H1 (cell line): Measurements from ENCODE around the gene CAMTA1. TPM values are rescaled to one million over a fixed set of nuclear protein-coding genes. Genes with fewer than 3 reads are reported as not detected.

Experiments
- CTCF ChIA-PET: fragments of 300-600 bp; sonication (Branson Sonifier 250); formaldehyde crosslinking; loops from one replicate; lab custom pipeline; 2021; ENCODE audit not compliant: partially characterized antibody; lab: Charles Lee
- POLR2A ChIA-PET: fragments of 300-600 bp; sonication (Branson Sonifier 250); formaldehyde crosslinking; loops from one replicate; lab custom pipeline; 2021; ENCODE audit warnings: inconsistent platforms; ENCODE audit not compliant: partially characterized antibody; lab: Charles Lee
- DNase-seq, 2 experiments: peaks; one replicate each; pipeline versions ENCODE4 v3.0.0 to v3.0.0-alpha.2; 2010 to 2022; ENCODE audit warnings: low spot score in 2 of 2, low read depth in 1 of 2, mixed read lengths in 1 of 2
- FAIRE-seq: peaks from 2 replicates; lab custom pipeline; 2011; peaks lifted over from hg19 to GRCh38; lab: Jason Lieb, UNC
- H2AFZ ChIP-seq: 2 replicates; pipeline ENCODE4 v1.8.1; 2012; ENCODE audit warnings: low read length, inconsistent platforms
- H2AK5ac ChIP-seq: 2 replicates; pipeline ENCODE4 v1.6.1; 2013; ENCODE audit warnings: low read depth, low read length
- H2BK120ac ChIP-seq: replicated peaks from 2 replicates; pipeline ENCODE3; 2013; ENCODE audit warnings: low read depth, low read length, inconsistent platforms
- H2BK12ac ChIP-seq: 2 replicates; pipeline ENCODE4 v1.6.1; 2013; ENCODE audit warnings: low read depth, low read length
- H2BK15ac ChIP-seq: 2 replicates; pipeline ENCODE4 v1.6.1; 2013; ENCODE audit warnings: low read length
- H2BK20ac ChIP-seq: 2 replicates; pipeline ENCODE4 v1.6.1; 2013; ENCODE audit warnings: low read length
- H2BK5ac ChIP-seq: 2 replicates; pipeline ENCODE4 v1.6.1; 2013; ENCODE audit warnings: low read depth, low read length
- H3K14ac ChIP-seq: 2 replicates; pipeline ENCODE4 v1.6.1; 2013; ENCODE audit warnings: inconsistent platforms; ENCODE audit not compliant: insufficient read length
- H3K18ac ChIP-seq: 2 replicates; pipeline ENCODE4 v1.6.1; 2013; ENCODE audit warnings: low read length; ENCODE audit errors: extremely low read depth
- H3K23ac ChIP-seq: 2 replicates; pipeline ENCODE4 v1.6.1; 2013; ENCODE audit warnings: inconsistent platforms; ENCODE audit not compliant: insufficient read length
- H3K23me2 ChIP-seq: 2 replicates; pipeline ENCODE4 v1.6.1; 2013; ENCODE audit warnings: low read depth, low read length
- H3K27ac ChIP-seq: 2 replicates; pipeline ENCODE4 v1.6.1; 2011; ENCODE audit warnings: low read depth, low read length, inconsistent platforms
- H3K27me3 ChIP-seq, 4 experiments: replicated peaks in 1 of 4; 1 replicate in 1 of 4; 2 replicates in 3 of 4; pipeline versions ENCODE4 v1.6.1 to v1.8.1; 2011 to 2013; ENCODE audit warnings: low read length in 3 of 4, mild to moderate bottlenecking in 3 of 4, inconsistent platforms in 2 of 4, mixed read lengths in 2 of 4, moderate library complexity in 1 of 4; ENCODE audit not compliant: control insufficient read depth in 3 of 4, insufficient read depth in 3 of 4; ENCODE audit errors: extremely low read depth in 1 of 4
- H3K36me3 ChIP-seq, 4 experiments: 2 replicates each; pipeline versions ENCODE4 v1.6.1 to v1.8.1; 2011 to 2013; ENCODE audit warnings: mild to moderate bottlenecking in 4 of 4, low read length in 3 of 4, moderate library complexity in 2 of 4, control low read depth in 1 of 4, inconsistent platforms in 1 of 4; ENCODE audit not compliant: insufficient read depth in 4 of 4, control insufficient read depth in 2 of 4
- H3K4ac ChIP-seq: replicated peaks from 2 replicates; pipeline ENCODE3; 2013; ENCODE audit warnings: low read length, low read depth, mixed read lengths, inconsistent platforms; ENCODE audit not compliant: insufficient read length
- H3K4me1 ChIP-seq, 4 experiments: replicated peaks in 1 of 4; 1 replicate in 1 of 4; 2 replicates in 3 of 4; pipeline versions ENCODE4 v1.6.1 to v1.8.1; 2011 to 2013; ENCODE audit warnings: low read length in 3 of 4, inconsistent platforms in 2 of 4, mixed read lengths in 1 of 4; ENCODE audit not compliant: insufficient read depth in 4 of 4, control insufficient read depth in 3 of 4
- H3K4me2 ChIP-seq, 2 experiments: 2 replicates each; pipeline versions ENCODE4 v1.6.1 to v1.8.1; 2011 to 2013; ENCODE audit warnings: low read depth in 2 of 2, low read length in 2 of 2, control low read depth in 1 of 2, inconsistent platforms in 1 of 2, mild to moderate bottlenecking in 1 of 2; ENCODE audit not compliant: insufficient read depth in 1 of 2
- H3K4me3 ChIP-seq, 4 experiments: fragments of 200-600, 300-600 bp in 1 of 4; sonication (generic), shearing (Covaris generic), sonication (Bioruptor Twin) in 1 of 4; 2 replicates each; pipeline versions ENCODE4 v1.5.1 to v1.8.1; 2011 to 2016; ENCODE audit warnings: low read length in 4 of 4, low read depth in 3 of 4, control low read depth in 2 of 4, inconsistent platforms in 2 of 4, mild to moderate bottlenecking in 2 of 4, mixed read lengths in 1 of 4, moderate library complexity in 1 of 4; ENCODE audit not compliant: insufficient read depth in 2 of 4; ENCODE audit errors: extremely low read depth in 1 of 4
- H3K56ac ChIP-seq: replicated peaks from 2 replicates; pipeline ENCODE3; 2013; ENCODE audit warnings: low read depth, mild to moderate bottlenecking, mixed read lengths, low read length, inconsistent platforms; ENCODE audit not compliant: insufficient read length
- H3K79me1 ChIP-seq: 2 replicates; pipeline ENCODE4 v1.6.1; 2013; ENCODE audit warnings: low read depth, low read length, control low read depth
- H3K79me2 ChIP-seq, 2 experiments: 2 replicates each; pipeline versions ENCODE4 v1.6.1 to v1.8.1; 2012 to 2013; ENCODE audit warnings: low read length in 2 of 2, mild to moderate bottlenecking in 2 of 2, inconsistent platforms in 1 of 2; ENCODE audit not compliant: insufficient read depth in 2 of 2, control insufficient read depth in 1 of 2
- H3K9ac ChIP-seq, 4 experiments: replicated peaks in 1 of 4; 1 replicate in 1 of 4; 2 replicates in 3 of 4; pipeline versions ENCODE4 v1.6.1 to v1.8.1; 2011 to 2013; ENCODE audit warnings: low read depth in 3 of 4, low read length in 3 of 4, control low read depth in 2 of 4, mild to moderate bottlenecking in 2 of 4, moderate library complexity in 2 of 4, inconsistent platforms in 1 of 4; ENCODE audit errors: extremely low read depth in 1 of 4
- H3K9me3 ChIP-seq, 2 experiments: 2 replicates each; pipeline versions ENCODE4 v1.6.1 to v1.8.1; 2012 to 2013; ENCODE audit warnings: mild to moderate bottlenecking in 2 of 2, moderate library complexity in 2 of 2, control low read depth in 1 of 2, inconsistent platforms in 1 of 2, low read depth in 1 of 2, low read length in 1 of 2, mixed read lengths in 1 of 2; ENCODE audit not compliant: insufficient read depth in 2 of 2
- H4K20me1 ChIP-seq, 2 experiments: replicated peaks in 1 of 2; 2 replicates each; pipeline versions ENCODE3 to v1.8.1; 2011 to 2013; ENCODE audit warnings: inconsistent platforms in 2 of 2, low read length in 2 of 2, mild to moderate bottlenecking in 1 of 2; ENCODE audit not compliant: insufficient read depth in 2 of 2, control insufficient read depth in 1 of 2
- H4K5ac ChIP-seq: 2 replicates; pipeline ENCODE4 v1.6.1; 2013; ENCODE audit warnings: low read length, low read depth, mixed read lengths, inconsistent platforms; ENCODE audit not compliant: insufficient read length
- H4K8ac ChIP-seq: 2 replicates; pipeline ENCODE4 v1.8.0; 2013; ENCODE audit warnings: mild to moderate bottlenecking, moderate library complexity, low read length, inconsistent platforms; ENCODE audit not compliant: insufficient read depth; ENCODE audit errors: extremely low read depth
- H4K91ac ChIP-seq: replicated peaks from 2 replicates; pipeline ENCODE3; 2013; ENCODE audit warnings: low read length, mixed read lengths, inconsistent platforms; ENCODE audit not compliant: insufficient read length
- ASH2L ChIP-seq: fragments of 200-600, 300-600 bp; sonication (generic); IDR thresholded peaks from one replicate; pipeline ENCODE4 v1.7.1; 2017; ENCODE audit warnings: low read length
- BACH1 ChIP-seq: IDR thresholded peaks from 2 replicates; pipeline ENCODE4 v1.6.1; 2012; ENCODE audit warnings: low read length, improper control_type of control experiment
- CREB1 ChIP-seq: IDR thresholded peaks from 2 replicates; pipeline ENCODE4 v1.6.1; 2012; ENCODE audit warnings: inconsistent platforms
- CTBP2 ChIP-seq: IDR thresholded peaks from 2 replicates; pipeline ENCODE4 v1.7.0; 2011; ENCODE audit warnings: borderline replicate concordance, mild to moderate bottlenecking, moderate library complexity, mixed read lengths, low read length; ENCODE audit not compliant: insufficient read depth, insufficient read length
- HDAC2 ChIP-seq, 2 experiments: fragments of 300-600 bp in 1 of 2; sonication (generic) in 1 of 2; IDR thresholded peaks; 2 replicates each; pipeline ENCODE4 v1.6.1; 2011 to 2012; ENCODE audit warnings: low read depth in 2 of 2, low read length in 2 of 2, mild to moderate bottlenecking in 2 of 2, moderate library complexity in 2 of 2, borderline replicate concordance in 1 of 2, inconsistent platforms in 1 of 2
- JUND ChIP-seq: IDR thresholded peaks from 2 replicates; pipeline ENCODE4 v1.6.1; 2011; ENCODE audit warnings: mild to moderate bottlenecking, improper control_type of control experiment, low read length
- KDM4A ChIP-seq: IDR thresholded peaks from one replicate; pipeline ENCODE4 v1.7.1; 2012; ENCODE audit warnings: low read depth, mild to moderate bottlenecking, moderate library complexity, low read length, inconsistent platforms; ENCODE audit not compliant: severe bottlenecking
- KDM5A ChIP-seq: fragments of 200-600 bp; IDR thresholded peaks from 2 replicates; pipeline ENCODE4 v1.7.1; 2012; ENCODE audit warnings: mild to moderate bottlenecking, low read length, inconsistent platforms, mixed read lengths
- SIN3A ChIP-seq, 2 experiments: IDR thresholded peaks in 1 of 2; conservative IDR thresholded peaks in 1 of 2; 2 replicates each; pipeline ENCODE4 v1.6.1; 2011 to 2012; ENCODE audit warnings: low read length in 2 of 2, improper control_type of control experiment in 1 of 2, low read depth in 1 of 2, mild to moderate bottlenecking in 1 of 2
- TAF1 ChIP-seq: IDR thresholded peaks from 2 replicates; pipeline ENCODE4 v1.6.1; 2011; ENCODE audit warnings: mild to moderate bottlenecking, low read depth, low read length
- YY1 ChIP-seq: IDR thresholded peaks from 2 replicates; pipeline ENCODE4 v1.6.1; 2011; ENCODE audit warnings: low read depth, mild to moderate bottlenecking, low read length
- WGBS, 2 experiments: shearing (Covaris generic) in 1 of 2; methylation state at CpG; one replicate each; pipeline versions ENCODE4 v1.1.6 to v1.1.7; 2013 to 2015; ENCODE audit warnings: low lambda C conversion rate in 2 of 2, mixed read lengths in 2 of 2, inconsistent platforms in 1 of 2, low coverage in 1 of 2, missing lambda C conversion rate in 1 of 2; ENCODE audit not compliant: insufficient replicate concordance in 2 of 2, insufficient coverage in 1 of 2, insufficient read length in 1 of 2; ENCODE audit errors: extremely low coverage in 1 of 2, missing lambda C conversion rate in 1 of 2; 5-methylcytosine and 5-hydroxymethylcytosine counted together
- polyA plus RNA-seq, 7 experiments: library from polyadenylated mRNA; depleted of rRNA in 3 of 7; stranded (reverse) in 5 of 7; unstranded in 2 of 7; fragments of >200 nt in 5 of 7; fragments of 200-250 nt in 2 of 7; gene quantifications; 1 replicate in 5 of 7; 2 replicates in 1 of 7; 4 replicates in 1 of 7; pipeline versions ENCODE4 v1.2.1 to v1.2.3, GENCODE V29; 2011 to 2013; ENCODE audit warnings: missing spikeins in 2 of 7, mixed read lengths in 2 of 7
- total RNA-seq: library from RNA; stranded (reverse); fragmentation: NEBNext Ultra II Directional; extraction: Animal tissue kit (Norgen Biotek cat#: 25700); gene quantifications from 2 replicates; pipeline ENCODE4 v1.2.1, GENCODE V29; 2021
- TF ChIP-seq, protein P1 (sequence below): IDR thresholded peaks from 2 replicates; pipeline ENCODE4 v1.6.1; 2012; ENCODE audit warnings: inconsistent platforms

The CAMTA1 gene
- total and polyA plus RNA-seq, 2 of the 8 experiments (the other 6 are each of a cell fraction or from before 2014, with no cell fraction given) = 65.0 to 119 TPM

DNA sequence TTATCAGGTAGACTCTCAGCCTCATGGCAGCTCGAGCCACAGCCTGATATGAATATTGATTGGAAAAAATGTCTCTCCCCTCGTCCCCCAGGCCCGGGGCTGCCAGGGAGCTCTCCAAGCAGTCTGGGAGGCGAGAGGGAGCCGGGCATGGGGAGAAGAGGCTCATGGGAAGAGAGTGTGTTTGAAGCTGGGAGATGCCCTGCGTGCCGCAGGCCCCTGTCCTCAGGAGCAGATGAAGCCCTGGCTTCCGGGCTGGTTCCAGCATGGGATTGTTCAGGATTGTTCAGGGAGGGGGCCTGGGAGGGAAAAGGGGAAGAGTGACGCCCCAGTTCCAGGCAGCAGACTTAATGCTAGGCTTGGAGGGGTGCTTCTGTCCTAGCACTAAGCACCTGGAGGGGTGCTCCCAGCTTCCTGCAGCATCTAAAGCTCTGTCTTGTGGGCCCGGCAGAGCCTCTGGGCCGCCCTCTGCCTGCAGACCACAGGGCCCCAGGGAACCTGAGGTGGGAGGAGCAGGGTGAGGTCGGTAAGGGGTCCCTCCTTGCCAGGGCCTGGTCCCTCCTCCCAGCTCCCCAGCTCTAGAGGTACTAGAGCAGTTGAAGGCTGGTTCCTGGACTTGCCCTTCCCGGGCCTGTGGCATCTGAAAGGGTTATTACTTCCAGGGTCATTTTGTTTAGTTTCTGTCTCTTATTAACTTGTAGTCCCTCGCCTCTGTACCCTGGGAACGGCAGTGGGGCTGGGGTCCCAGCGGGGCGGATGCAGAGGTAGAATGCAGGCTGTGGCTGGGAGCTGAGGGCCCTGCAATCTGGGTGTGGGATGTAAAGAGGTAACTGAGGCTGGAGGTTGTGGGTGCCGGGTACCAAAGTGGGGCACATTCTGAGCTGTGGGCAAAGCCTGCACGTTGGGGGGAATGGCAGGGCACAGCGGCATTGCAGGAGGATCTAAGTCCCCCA, 651.1 kb downstream of the CAMTA1 start:
- no peak overlapping the region for H2AFZ ChIP-seq
- H4K91ac ChIP-seq = no peak overlapping the region
- no peak overlapping the region for H2AK5ac ChIP-seq
- ChIA-PET CTCF (interaction anchor here (1.1 to 3.3 kb wide), 4 partner anchors 9 to 102 kb away, joined by 3 to 8 read pairs (median 6); no protein-coding TSS in a partner anchor), POLR2A (no interaction called here)
- no peak overlapping the region for H2BK5ac ChIP-seq
- H4K20me1 ChIP-seq = no peaks in the 10 kb centered on the region
- H3K79me1 ChIP-seq = no peaks in the 10 kb centered on the region
- WGBS, 2 experiments = 88% methylated on average over 16 of the region's 20 CpGs; no CpG with 5 or more reads in 1 of the 2 experiments
- no peaks in the 10 kb centered on the region for H3K27me3 ChIP-seq
- no peak overlapping the region for H3K14ac ChIP-seq
- no peak overlapping the region for H3K9ac ChIP-seq
- FAIRE-seq (no peak), DNase-seq (no peak)
- H2BK20ac ChIP-seq = no peak overlapping the region
- H3K18ac ChIP-seq = no peak overlapping the region
- H3K4me1 ChIP-seq = peaks cover 0 to 5% (median 0%) of the 10 kb centered on the region in 4 experiments; a peak in 3 of 7 replicates
- no peak overlapping the region for H2BK120ac ChIP-seq
- H3K4me3 ChIP-seq = no peak overlapping the region
- H3K56ac ChIP-seq = no peak overlapping the region
- H4K5ac ChIP-seq = no peak overlapping the region
- no peak overlapping the region for H2BK12ac ChIP-seq
- H3K23me2 ChIP-seq = no peaks in the 10 kb centered on the region
- H3K79me2 ChIP-seq = no peaks in the 10 kb centered on the region
- H4K8ac ChIP-seq = no peak overlapping the region
- no peak overlapping the region for H3K27ac ChIP-seq
- peaks cover 3 to 6% of the 10 kb centered on the region in 2 experiments; a peak in 2 of 4 replicates for H3K9me3 ChIP-seq
- no peak overlapping the region for H3K23ac ChIP-seq
- H3K4ac ChIP-seq = no peak overlapping the region
- H2BK15ac ChIP-seq = no peak overlapping the region
- H3K36me3 ChIP-seq = no peaks in the 10 kb centered on the region
- H3K4me2 ChIP-seq = no peak overlapping the region
- TF ChIP-seq, protein P1, sequence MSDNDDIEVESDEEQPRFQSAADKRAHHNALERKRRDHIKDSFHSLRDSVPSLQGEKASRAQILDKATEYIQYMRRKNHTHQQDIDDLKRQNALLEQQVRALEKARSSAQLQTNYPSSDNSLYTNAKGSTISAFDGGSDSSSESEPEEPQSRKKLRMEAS = no peak
- TF ChIP-seq SIN3A (conservative IDR thresholded peaks at IDR 0.05 in 1 of 2, IDR thresholded peaks at IDR 0.05 in 1 of 2; ENCODE audit: low read depth in 1 of 2, low read length in 2 of 2) (no peak), TAF1 (no peak), YY1 (no peak), ASH2L (no peak), CREB1 (no peak), JUND (no peak), KDM5A (no peak), KDM4A (no peak), HDAC2 (IDR thresholded peaks at IDR 0.05; ENCODE audit: borderline replicate concordance in 1 of 2, low read depth in 2 of 2, low read length in 2 of 2) (no peak), BACH1 (no peak), CTBP2 (no peak)
